ENCODE measurements around the gene MRAS. TPM values are rescaled to one million over a fixed set of nuclear protein-coding genes. Genes with fewer than 3 reads are reported as not detected.

Gene MRAS
- total and polyA plus RNA-seq, 2 of the 13 experiments (the other 11 are each of a cell fraction or from before 2014, with no cell fraction given): 8.8 to 36.2 TPM

DNA sequence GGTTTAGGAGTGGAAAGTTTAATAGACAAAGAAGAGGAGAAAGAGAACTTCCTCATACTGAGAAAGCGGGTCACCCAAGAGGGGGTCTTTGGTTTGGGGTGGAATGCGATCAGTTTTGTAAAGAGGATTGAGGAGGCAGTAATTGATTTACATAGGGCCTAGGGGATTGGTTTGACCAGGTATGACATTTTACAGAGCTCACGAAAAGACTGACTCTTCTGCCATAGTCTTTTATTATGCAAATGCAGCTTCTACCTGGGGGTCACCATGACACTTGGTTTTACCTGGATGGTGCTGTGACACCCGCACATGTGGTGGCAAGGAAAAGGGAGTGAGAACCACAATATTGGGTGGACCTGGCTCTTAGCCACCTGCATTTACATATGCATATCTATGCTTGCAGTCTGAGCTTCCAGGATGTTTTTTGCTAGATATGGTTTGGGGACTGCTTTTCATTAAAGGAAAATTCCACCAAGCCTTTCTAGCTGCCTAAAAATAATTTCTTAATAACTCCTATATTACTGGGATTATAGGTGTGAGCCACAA is 11.9 kb upstream of the MRAS start:
- no peak for FAIRE-seq
- Histone ChIP-seq H3K27me3 (ENCODE audit: control insufficient read depth in 1 of 2, insufficient read depth in 2 of 2, low read length in 2 of 2) (no peaks in the 10 kb centered on the region; a peak in 1 of 5 replicates), H3K4me2 (ENCODE audit: low read depth, low read length) (no peak overlapping the region), H3K27ac (ENCODE audit: extremely low read length, insufficient read depth, low read length) (no peak overlapping the region), H2AFZ (ENCODE audit: low read length) (no peak overlapping the region), H3K4me3 (replicated peaks in 1 of 3; ENCODE audit: insufficient read depth in 1 of 3, low read depth in 2 of 3, low read length in 3 of 3) (no peak overlapping the region), H3K9ac (ENCODE audit: insufficient read depth, low read depth, low read length) (no peak overlapping the region), H3K36me3 (replicated peaks in 1 of 2; ENCODE audit: control insufficient read depth in 1 of 2, insufficient read depth in 2 of 2, low read length in 2 of 2) (no peaks in the 10 kb centered on the region), H3K4me1 (ENCODE audit: insufficient read depth, low read length) (no peaks in the 10 kb centered on the region), H4K20me1 (ENCODE audit: insufficient read depth, low read length) (no peaks in the 10 kb centered on the region), H3K9me3 (ENCODE audit: low read length) (no peaks in the 10 kb centered on the region), H3K79me2 (ENCODE audit: insufficient read depth, low read length) (no peaks in the 10 kb centered on the region)
- POLR2A ChIA-PET: no interaction called here
- intact Hi-C loops (cut with micrococcal nuclease; ENCODE audit: unreplicated experiment) (no loop called here), in situ Hi-C loops (cut with HindIII; ENCODE audit: extremely low pct_ligation_motif_present, low pct_unique_long_range_greater_than_20kb) (no loop called here)
- no TSS peak for BruUV-seq (replicated peaks)
- no peak for DNase-seq (ENCODE audit: low spot score)
- no peak for ATAC-seq
- CTCF ChIA-PET (ENCODE audit: low intra/inter-chr PET ratio, low total read pairs): no interaction called here
- 74% methylated on average over 4 of the region's 4 CpGs for WGBS (ENCODE audit: low lambda C conversion rate)
- TF ChIP-seq ZNF788 (CRISPR knock-in tag; IDR thresholded peaks at IDR 0.05; ENCODE audit: borderline replicate concordance): no peak
- TF ChIP-seq TMF1 (CRISPR knock-in tag; IDR thresholded peaks at IDR 0.05; ENCODE audit: low read depth): no peak
- TF ChIP-seq ZNF337 (CRISPR knock-in tag; IDR thresholded peaks at IDR 0.05; ENCODE audit: borderline replicate concordance, low read depth): no peak
- TF ChIP-seq, protein P1, sequence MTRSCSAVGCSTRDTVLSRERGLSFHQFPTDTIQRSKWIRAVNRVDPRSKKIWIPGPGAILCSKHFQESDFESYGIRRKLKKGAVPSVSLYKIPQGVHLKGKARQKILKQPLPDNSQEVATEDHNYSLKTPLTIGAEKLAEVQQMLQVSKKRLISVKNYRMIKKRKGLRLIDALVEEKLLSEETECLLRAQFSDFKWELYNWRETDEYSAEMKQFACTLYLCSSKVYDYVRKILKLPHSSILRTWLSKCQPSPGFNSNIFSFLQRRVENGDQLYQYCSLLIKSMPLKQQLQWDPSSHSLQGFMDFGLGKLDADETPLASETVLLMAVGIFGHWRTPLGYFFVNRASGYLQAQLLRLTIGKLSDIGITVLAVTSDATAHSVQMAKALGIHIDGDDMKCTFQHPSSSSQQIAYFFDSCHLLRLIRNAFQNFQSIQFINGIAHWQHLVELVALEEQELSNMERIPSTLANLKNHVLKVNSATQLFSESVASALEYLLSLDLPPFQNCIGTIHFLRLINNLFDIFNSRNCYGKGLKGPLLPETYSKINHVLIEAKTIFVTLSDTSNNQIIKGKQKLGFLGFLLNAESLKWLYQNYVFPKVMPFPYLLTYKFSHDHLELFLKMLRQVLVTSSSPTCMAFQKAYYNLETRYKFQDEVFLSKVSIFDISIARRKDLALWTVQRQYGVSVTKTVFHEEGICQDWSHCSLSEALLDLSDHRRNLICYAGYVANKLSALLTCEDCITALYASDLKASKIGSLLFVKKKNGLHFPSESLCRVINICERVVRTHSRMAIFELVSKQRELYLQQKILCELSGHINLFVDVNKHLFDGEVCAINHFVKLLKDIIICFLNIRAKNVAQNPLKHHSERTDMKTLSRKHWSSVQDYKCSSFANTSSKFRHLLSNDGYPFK (CRISPR knock-in tag; IDR thresholded peaks at IDR 0.05; ENCODE audit: borderline replicate concordance): no peak
- no peak for TF ChIP-seq ZNF773 (CRISPR knock-in tag; IDR thresholded peaks at IDR 0.05; ENCODE audit: borderline replicate concordance)
- TF ChIP-seq ZNF343 (CRISPR knock-in tag; IDR thresholded peaks at IDR 0.05): no peak
- no peak for TF ChIP-seq FOSL1 (CRISPR knock-in tag; IDR thresholded peaks at IDR 0.05; ENCODE audit: borderline replicate concordance)
- TF ChIP-seq, protein P2, sequence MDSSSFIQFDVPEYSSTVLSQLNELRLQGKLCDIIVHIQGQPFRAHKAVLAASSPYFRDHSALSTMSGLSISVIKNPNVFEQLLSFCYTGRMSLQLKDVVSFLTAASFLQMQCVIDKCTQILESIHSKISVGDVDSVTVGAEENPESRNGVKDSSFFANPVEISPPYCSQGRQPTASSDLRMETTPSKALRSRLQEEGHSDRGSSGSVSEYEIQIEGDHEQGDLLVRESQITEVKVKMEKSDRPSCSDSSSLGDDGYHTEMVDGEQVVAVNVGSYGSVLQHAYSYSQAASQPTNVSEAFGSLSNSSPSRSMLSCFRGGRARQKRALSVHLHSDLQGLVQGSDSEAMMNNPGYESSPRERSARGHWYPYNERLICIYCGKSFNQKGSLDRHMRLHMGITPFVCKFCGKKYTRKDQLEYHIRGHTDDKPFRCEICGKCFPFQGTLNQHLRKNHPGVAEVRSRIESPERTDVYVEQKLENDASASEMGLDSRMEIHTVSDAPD (CRISPR knock-in tag; IDR thresholded peaks at IDR 0.05): no peak
- no peak for TF ChIP-seq TBX2 (CRISPR knock-in tag; IDR thresholded peaks at IDR 0.05; ENCODE audit: borderline replicate concordance)
- TF ChIP-seq, protein P3, sequence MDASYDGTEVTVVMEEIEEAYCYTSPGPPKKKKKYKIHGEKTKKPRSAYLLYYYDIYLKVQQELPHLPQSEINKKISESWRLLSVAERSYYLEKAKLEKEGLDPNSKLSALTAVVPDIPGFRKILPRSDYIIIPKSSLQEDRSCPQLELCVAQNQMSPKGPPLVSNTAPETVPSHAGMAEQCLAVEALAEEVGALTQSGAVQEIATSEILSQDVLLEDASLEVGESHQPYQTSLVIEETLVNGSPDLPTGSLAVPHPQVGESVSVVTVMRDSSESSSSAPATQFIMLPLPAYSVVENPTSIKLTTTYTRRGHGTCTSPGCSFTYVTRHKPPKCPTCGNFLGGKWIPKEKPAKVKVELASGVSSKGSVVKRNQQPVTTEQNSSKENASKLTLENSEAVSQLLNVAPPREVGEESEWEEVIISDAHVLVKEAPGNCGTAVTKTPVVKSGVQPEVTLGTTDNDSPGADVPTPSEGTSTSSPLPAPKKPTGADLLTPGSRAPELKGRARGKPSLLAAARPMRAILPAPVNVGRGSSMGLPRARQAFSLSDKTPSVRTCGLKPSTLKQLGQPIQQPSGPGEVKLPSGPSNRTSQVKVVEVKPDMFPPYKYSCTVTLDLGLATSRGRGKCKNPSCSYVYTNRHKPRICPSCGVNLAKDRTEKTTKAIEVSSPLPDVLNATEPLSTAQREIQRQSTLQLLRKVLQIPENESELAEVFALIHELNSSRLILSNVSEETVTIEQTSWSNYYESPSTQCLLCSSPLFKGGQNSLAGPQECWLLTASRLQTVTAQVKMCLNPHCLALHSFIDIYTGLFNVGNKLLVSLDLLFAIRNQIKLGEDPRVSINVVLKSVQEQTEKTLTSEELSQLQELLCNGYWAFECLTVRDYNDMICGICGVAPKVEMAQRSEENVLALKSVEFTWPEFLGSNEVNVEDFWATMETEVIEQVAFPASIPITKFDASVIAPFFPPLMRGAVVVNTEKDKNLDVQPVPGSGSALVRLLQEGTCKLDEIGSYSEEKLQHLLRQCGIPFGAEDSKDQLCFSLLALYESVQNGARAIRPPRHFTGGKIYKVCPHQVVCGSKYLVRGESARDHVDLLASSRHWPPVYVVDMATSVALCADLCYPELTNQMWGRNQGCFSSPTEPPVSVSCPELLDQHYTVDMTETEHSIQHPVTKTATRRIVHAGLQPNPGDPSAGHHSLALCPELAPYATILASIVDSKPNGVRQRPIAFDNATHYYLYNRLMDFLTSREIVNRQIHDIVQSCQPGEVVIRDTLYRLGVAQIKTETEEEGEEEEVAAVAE (CRISPR knock-in tag; IDR thresholded peaks at IDR 0.05; ENCODE audit: borderline replicate concordance): no peak
- no peak for TF ChIP-seq NFRKB (IDR thresholded peaks at IDR 0.05)
- TF ChIP-seq, protein P4, sequence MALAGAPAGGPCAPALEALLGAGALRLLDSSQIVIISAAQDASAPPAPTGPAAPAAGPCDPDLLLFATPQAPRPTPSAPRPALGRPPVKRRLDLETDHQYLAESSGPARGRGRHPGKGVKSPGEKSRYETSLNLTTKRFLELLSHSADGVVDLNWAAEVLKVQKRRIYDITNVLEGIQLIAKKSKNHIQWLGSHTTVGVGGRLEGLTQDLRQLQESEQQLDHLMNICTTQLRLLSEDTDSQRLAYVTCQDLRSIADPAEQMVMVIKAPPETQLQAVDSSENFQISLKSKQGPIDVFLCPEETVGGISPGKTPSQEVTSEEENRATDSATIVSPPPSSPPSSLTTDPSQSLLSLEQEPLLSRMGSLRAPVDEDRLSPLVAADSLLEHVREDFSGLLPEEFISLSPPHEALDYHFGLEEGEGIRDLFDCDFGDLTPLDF (CRISPR knock-in tag; IDR thresholded peaks at IDR 0.05): no peak
- TF ChIP-seq KMT2A (CRISPR knock-in tag; IDR thresholded peaks at IDR 0.05): no peak
